ENCODE measurements around the gene RASSF8. TPM values are rescaled to one million over a fixed set of nuclear protein-coding genes. Genes with fewer than 3 reads are reported as not detected.

RASSF8 gene
- total RNA-seq, 1 donor from 2014 or later = 19.0 TPM

DNA sequence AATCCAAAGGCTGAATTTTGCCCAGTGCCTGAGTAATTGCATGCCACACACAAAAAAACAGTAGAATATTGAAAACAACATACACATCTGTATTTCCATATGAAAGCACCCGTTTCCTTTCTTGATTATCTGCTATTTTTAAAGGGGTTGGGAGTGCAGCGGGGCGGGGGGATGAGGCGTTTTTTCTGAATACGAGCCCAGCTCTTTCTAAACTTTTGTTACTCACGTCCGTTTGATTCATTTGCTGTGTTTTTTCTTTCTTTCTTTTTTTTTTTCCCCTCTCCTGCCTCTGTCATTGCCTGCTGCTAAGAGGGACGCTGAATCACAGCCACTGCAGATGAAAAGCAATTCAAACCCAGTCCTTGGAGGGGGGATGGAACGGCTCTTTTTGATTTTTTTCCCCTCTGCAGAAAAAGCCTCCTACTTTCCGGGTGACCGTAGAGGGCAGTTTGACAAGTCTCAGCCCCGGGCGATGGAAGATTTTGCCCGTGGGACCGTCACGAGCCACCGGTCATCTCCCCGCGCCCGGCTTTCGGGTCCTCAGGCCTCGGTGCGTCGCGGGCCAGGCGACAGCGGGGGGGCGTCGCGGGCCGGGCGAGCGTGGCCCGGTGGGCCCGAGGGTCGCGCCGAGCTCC, 572 bp upstream of the RASSF8 start:
- Histone ChIP-seq H3K36me3 (ENCODE audit: control insufficient read depth, insufficient read depth, low read length) (no peaks in the 10 kb centered on the region), H3K27me3 (ENCODE audit: control insufficient read depth, insufficient read depth, low read length) (no peaks in the 10 kb centered on the region), H3K4me3 (ENCODE audit: low read depth, low read length) (peak overlapping the region; percentile 66)
- DNase-seq (ENCODE audit: low read depth) (peak; percentile 86), FAIRE-seq (no peak)
- TF ChIP-seq, protein P1, sequence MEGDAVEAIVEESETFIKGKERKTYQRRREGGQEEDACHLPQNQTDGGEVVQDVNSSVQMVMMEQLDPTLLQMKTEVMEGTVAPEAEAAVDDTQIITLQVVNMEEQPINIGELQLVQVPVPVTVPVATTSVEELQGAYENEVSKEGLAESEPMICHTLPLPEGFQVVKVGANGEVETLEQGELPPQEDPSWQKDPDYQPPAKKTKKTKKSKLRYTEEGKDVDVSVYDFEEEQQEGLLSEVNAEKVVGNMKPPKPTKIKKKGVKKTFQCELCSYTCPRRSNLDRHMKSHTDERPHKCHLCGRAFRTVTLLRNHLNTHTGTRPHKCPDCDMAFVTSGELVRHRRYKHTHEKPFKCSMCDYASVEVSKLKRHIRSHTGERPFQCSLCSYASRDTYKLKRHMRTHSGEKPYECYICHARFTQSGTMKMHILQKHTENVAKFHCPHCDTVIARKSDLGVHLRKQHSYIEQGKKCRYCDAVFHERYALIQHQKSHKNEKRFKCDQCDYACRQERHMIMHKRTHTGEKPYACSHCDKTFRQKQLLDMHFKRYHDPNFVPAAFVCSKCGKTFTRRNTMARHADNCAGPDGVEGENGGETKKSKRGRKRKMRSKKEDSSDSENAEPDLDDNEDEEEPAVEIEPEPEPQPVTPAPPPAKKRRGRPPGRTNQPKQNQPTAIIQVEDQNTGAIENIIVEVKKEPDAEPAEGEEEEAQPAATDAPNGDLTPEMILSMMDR (IDR thresholded peaks at IDR 0.05; ENCODE audit: insufficient read depth, low read length, severe bottlenecking) = no peak

DNA sequence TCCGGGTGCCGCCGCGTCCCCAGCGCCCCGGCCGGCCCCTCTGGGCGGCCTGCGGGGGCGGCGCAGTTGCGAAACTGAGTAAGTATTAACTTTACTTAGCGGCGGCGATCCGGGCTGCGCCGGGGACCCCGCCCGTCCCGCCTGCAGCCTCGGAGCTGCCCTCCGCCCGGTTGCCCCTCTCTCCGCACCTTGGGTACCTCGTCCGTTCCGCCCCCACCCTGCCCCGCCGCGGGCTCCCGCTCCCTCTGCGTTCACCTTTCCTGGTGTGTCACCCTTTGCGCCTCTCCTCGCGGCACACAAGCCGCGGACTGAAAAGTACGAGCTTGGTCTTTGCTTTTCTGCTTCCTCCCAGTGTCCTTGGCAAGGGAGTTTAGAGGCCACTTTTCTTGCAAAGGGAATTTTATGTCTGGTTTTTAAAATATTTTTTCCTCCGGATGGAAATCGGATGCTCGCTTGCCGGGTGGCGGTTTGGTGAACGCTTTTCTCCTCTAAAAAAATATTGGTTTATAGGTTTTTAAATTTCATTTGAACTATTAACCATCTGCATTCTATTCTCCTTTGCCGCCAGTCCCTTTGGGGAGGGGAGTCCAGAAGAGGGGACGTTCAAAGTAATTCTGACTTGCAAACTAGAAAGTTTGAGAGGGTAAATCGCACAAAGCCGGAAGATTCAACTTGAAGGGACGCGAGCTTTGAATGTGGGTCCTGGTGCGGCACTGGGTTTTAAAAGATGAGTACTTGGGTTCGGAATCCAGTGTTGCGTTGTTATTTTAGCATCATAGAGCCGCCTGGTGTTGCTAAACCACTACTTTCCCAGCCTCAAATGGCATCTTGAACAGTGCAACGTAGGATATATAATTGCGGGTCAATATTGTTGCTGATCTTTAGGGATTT, 834 bp downstream of the RASSF8 start:
- peak overlapping the region; percentile 66 for H3K4me3 ChIP-seq (ENCODE audit: low read depth, low read length)
- no peaks in the 10 kb centered on the region for H3K27me3 ChIP-seq (ENCODE audit: control insufficient read depth, insufficient read depth, low read length)
- H3K36me3 ChIP-seq (ENCODE audit: control insufficient read depth, insufficient read depth, low read length) = no peaks in the 10 kb centered on the region
- peak; percentile 65 for DNase-seq (ENCODE audit: low read depth)
- TF ChIP-seq, protein P1 (IDR thresholded peaks at IDR 0.05; ENCODE audit: insufficient read depth, low read length, severe bottlenecking) = peak; percentile 4
- peak; percentile 58 for FAIRE-seq

DNA sequence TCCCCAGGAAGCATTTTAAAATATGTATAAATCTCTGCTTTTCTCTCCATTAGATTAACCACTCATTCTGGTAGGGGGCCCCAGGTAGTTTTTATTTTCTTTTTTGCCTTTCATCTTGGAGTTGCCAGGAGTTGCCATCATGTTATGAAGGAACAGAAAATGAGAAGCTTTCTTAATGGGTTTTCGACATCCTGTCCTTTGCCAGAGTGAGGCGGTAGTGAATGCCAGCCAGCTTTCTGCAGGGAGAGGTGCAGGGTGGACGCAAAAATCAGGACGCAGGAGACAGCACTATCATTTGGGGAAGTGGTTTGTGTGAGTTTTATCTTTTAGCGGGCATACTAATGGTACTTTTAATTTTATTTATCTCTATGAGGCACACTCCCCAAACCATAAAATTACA, 1.7 kb downstream of the RASSF8 start:
- DNase-seq (ENCODE audit: low read depth) (no peak), FAIRE-seq (no peak)
- Histone ChIP-seq H3K4me3 (ENCODE audit: low read depth, low read length) (peak overlapping the region; percentile 66), H3K27me3 (ENCODE audit: control insufficient read depth, insufficient read depth, low read length) (no peaks in the 10 kb centered on the region), H3K36me3 (ENCODE audit: control insufficient read depth, insufficient read depth, low read length) (no peaks in the 10 kb centered on the region)
- TF ChIP-seq, protein P1 (IDR thresholded peaks at IDR 0.05; ENCODE audit: insufficient read depth, low read length, severe bottlenecking) = no peak

DNA sequence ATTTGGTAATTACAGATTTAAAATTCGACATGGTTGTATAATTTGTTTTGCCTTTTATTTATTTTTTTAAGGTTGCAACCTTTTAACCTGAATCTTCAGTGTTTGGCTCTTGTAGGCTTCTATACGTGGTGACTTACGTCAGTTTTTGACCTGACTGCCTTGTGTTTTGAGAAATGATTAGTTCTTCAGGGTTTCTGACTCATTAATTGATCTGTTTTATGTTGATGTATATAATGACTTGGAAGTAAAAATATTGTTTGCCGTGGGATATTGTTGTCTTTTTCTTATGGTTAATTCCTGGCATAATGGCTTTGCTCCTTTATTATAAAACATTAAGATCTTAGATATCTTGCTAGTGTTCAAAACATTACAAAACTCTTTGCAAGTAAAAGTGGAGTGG, 2.5 kb downstream of the RASSF8 start:
- H3K27me3 ChIP-seq (ENCODE audit: control insufficient read depth, insufficient read depth, low read length) = no peaks in the 10 kb centered on the region
- no peak overlapping the region for H3K4me3 ChIP-seq (ENCODE audit: low read depth, low read length)
- TF ChIP-seq, protein P1 (IDR thresholded peaks at IDR 0.05; ENCODE audit: insufficient read depth, low read length, severe bottlenecking) = no peak
- no peaks in the 10 kb centered on the region for H3K36me3 ChIP-seq (ENCODE audit: control insufficient read depth, insufficient read depth, low read length)
- FAIRE-seq = no peak
- no peak for DNase-seq (ENCODE audit: low read depth)

DNA sequence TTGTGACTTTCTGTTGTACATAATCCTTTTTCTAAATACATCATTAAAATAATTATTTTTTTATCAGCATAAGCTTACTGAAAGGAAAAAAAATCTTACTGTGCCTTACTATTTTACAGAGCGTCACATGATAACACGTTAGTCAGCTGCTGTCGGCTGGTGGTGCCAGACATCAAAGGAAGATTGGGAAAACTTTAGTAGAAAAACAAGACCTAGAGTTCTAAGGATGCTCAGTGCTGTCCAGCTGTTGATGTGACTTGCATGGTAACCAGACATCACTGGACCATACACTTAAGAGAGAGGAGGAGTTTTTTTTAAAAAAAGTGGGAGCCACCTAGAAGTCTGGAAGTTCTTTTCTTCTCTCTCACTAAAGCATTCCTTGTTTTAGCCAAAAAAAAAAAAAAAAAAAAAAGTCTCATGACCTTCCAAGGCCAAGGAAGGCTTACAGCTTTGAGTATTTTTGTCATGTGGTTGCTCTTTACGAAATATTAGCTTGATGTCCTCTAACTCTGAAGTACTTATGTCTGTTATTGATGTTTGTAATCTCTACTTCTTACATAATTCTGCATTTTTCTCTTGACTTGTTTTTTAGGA, 4.5 kb downstream of the RASSF8 start:
- FAIRE-seq (no peak), DNase-seq (ENCODE audit: low read depth) (no peak)
- H3K36me3 ChIP-seq (ENCODE audit: control insufficient read depth, insufficient read depth, low read length) = no peaks in the 10 kb centered on the region
- H3K4me3 ChIP-seq (ENCODE audit: low read depth, low read length) = no peak overlapping the region
- TF ChIP-seq, protein P1 (IDR thresholded peaks at IDR 0.05; ENCODE audit: insufficient read depth, low read length, severe bottlenecking) = no peak
- H3K27me3 ChIP-seq (ENCODE audit: control insufficient read depth, insufficient read depth, low read length) = no peaks in the 10 kb centered on the region

Measured in bronchial epithelial cell (primary cell).